Activated CD4-positive, alpha-beta memory T cell treated with anti-CD3 and anti-CD28 coated beads for 36 hours (primary cell): ENCODE measurements around the gene GPD2. TPM values are rescaled to one million over a fixed set of nuclear protein-coding genes. Genes with fewer than 3 reads are reported as not detected.

Source experiments
- CTCF ChIA-PET: fragments of 350-600 bp; sonication (Branson Sonifier 250); formaldehyde crosslinking; loops from one replicate; lab custom pipeline; 2021; ENCODE audit warnings: antibody characterized with exemption, inconsistent platforms; lab: Charles Lee
- POLR2A ChIA-PET: fragments of 350-600 bp; sonication (Branson Sonifier 250); formaldehyde crosslinking; loops from one replicate; lab custom pipeline; 2021; ENCODE audit warnings: antibody characterized with exemption; lab: Charles Lee
- DNase-seq: peaks from one replicate; pipeline ENCODE4 v3.0.0-alpha.2; 2020
- H3K27ac Mint-ChIP-seq: one replicate; pipeline ENCODE4 v1.8.0; 2021; ENCODE audit warnings: mixed read lengths
- H3K27me3 Mint-ChIP-seq: one replicate; pipeline ENCODE4 v1.8.0; 2021; ENCODE audit warnings: mixed read lengths
- H3K36me3 Mint-ChIP-seq: one replicate; pipeline ENCODE4 v1.8.0; 2021; ENCODE audit warnings: mixed read lengths
- H3K4me1 Mint-ChIP-seq: one replicate; pipeline ENCODE4 v1.8.0; 2021; ENCODE audit warnings: low read depth, mixed read lengths
- H3K4me3 Mint-ChIP-seq: one replicate; pipeline ENCODE4 v1.8.0; 2021; ENCODE audit warnings: mild to moderate bottlenecking, mixed read lengths
- H3K9me3 Mint-ChIP-seq: one replicate; pipeline ENCODE4 v1.8.0; 2021; ENCODE audit warnings: mixed read lengths
- intact Hi-C: fragments of 100-400 bp; cut with micrococcal nuclease; formaldehyde crosslinking; loops from one replicate; pipeline ENCODE4 v1.15.1; 2023
- total RNA-seq, 2 experiments: library from RNA; stranded (reverse); gene quantifications; one replicate each; pipeline ENCODE4 v1.2.3, GENCODE V29; 2021

Gene GPD2
- total RNA-seq, 2 experiments from 2014 or later: 27.3 to 28.6 TPM

DNA sequence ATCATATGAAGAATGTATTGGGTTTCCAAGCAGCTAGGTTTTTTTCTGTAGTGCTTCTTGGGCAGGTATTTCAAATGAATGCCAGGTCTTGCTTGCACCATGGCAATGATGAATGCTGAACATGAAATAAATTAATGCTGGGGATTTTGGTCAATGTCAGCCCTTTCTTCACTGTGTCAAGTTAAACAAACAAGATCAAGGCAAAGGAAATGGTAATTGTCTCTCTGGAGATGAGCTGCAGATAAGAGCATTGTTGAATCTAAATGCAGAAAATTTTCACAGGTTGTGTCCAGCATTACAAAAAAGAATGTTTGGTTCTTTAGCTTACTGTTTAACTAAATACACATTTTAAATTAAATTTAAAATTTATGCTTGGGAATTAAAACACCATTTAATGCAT lies 144.3 kb downstream of the GPD2 start:
- H3K27ac Mint-ChIP-seq: no peak overlapping the region
- peaks cover 4% of the 10 kb centered on the region for H3K36me3 Mint-ChIP-seq
- H3K4me1 Mint-ChIP-seq: peaks cover 8% of the 10 kb centered on the region
- ChIA-PET POLR2A (no interaction called here), CTCF (interaction anchor here (1.2 kb wide), 1 partner anchor 245 kb away, joined by 4 read pairs; no protein-coding TSS in a partner anchor)
- H3K27me3 Mint-ChIP-seq: no peaks in the 10 kb centered on the region
- DNase-seq: no peak
- intact Hi-C loops: no loop called here
- H3K4me3 Mint-ChIP-seq: no peak overlapping the region
- H3K9me3 Mint-ChIP-seq: no peaks in the 10 kb centered on the region

- ChIA-PET POLR2A (no interaction called here), CTCF (interaction anchor here (1.2 kb wide), 1 partner anchor 246 kb away, joined by 4 read pairs; no protein-coding TSS in a partner anchor)
- Mint-ChIP-seq H3K27me3 (no peaks in the 10 kb centered on the region), H3K4me1 (peaks cover 8% of the 10 kb centered on the region), H3K27ac (no peak overlapping the region), H3K9me3 (no peaks in the 10 kb centered on the region), H3K4me3 (no peak overlapping the region), H3K36me3 (peaks cover 4% of the 10 kb centered on the region)
- intact Hi-C loops: no loop called here
- no peak for DNase-seq
Observed at GRCh38 chr2:156581280-156581679, 145.1 kb downstream of the GPD2 start.

DNA sequence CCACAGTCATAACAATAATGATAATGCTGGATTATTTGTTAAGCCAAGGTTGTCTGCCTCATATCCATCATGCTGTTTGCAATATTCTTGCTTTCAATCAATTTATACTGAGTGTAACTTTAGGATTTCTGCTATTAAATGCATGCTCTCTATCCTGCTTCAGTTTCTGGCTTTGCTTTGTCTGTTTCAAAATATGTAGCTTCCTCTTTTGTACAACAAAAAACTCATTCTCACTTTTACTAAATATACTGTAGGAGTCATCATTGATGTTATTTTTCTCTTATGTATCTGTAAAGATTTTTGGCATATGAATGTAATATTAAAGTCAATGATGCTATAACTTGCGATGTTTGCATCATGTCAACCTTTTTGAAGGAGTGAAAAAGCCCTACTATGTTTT lies 149.3 kb downstream of the GPD2 start:
- peaks cover 9% of the 10 kb centered on the region for H3K4me1 Mint-ChIP-seq
- intact Hi-C loops: loop anchor here (5.0 kb wide), 3 partner anchors 148 to 607 kb away; partner anchors contain the start of gene GPD2
- H3K4me3 Mint-ChIP-seq: no peak overlapping the region
- H3K27ac Mint-ChIP-seq: no peak overlapping the region
- H3K36me3 Mint-ChIP-seq: peaks cover 4% of the 10 kb centered on the region
- CTCF ChIA-PET: interaction anchor here (1.6 kb wide), 1 partner anchor 265 kb away, joined by 3 read pairs; no protein-coding TSS in a partner anchor
- POLR2A ChIA-PET: no interaction called here
- DNase-seq: no peak
- no peaks in the 10 kb centered on the region for H3K9me3 Mint-ChIP-seq
- H3K27me3 Mint-ChIP-seq: no peaks in the 10 kb centered on the region

DNA sequence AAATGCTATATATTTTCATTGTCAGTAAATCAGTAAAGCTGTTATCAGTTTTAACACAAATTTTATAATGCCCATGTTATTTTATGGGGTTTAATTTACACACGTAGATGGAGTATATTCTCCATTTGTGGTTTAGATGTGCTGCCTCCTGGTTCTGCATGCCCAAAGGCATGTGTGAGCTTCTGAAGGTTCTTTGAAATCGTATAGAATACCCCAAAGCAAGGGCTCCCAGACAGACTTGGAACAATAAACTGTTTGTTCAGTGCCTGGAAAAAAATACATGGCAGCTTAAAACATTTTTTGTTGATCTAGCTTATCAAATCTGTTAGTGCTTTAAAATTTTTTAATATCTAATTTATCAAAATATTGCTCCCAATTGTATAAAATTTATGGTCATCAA lies 150.4 kb downstream of the GPD2 start:
- H3K9me3 Mint-ChIP-seq: no peaks in the 10 kb centered on the region
- peaks cover 4% of the 10 kb centered on the region for H3K4me1 Mint-ChIP-seq
- POLR2A ChIA-PET: no interaction called here

DNA sequence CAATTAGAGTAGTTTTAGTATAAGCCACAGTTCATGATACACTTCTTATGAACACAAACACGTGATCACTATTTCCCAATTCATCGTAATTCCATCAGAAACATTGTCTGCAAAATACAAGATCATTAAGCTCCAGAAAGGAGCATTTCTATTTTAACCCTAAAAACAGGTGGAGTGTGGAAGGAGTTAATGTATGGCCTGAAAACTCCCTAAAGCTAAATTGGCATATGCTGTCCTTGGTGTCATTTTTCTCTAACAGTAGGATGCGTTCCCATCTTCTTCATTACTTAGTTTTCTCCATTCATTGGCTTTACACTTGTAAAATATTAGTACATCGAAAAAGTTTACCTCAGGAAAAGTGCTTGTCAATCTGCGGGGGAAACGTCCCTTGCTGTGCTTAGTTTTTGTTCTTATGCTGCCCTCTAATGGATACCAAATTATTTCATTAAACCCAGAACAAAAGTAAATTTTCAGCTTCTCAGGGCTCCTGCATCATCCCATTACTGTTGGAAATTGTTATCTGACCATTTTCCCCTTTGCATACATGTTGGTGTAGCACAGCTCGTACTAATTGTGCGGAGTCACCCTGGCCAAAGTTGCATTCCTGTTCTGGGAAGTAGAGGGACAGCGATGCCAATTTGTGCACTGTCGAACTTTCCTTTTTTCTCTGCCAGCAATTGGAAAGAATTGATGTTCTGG lies 153.4 kb downstream of the GPD2 start:
- Mint-ChIP-seq H3K27me3 (no peaks in the 10 kb centered on the region), H3K9me3 (no peaks in the 10 kb centered on the region), H3K4me1 (peaks cover 4% of the 10 kb centered on the region), H3K36me3 (no peaks in the 10 kb centered on the region), H3K27ac (no peak overlapping the region), H3K4me3 (no peak overlapping the region)
- intact Hi-C loops: loop anchor here (1.0 to 10.0 kb wide), 7 partner anchors 152 to 1211 kb away; partner anchors contain the start of gene GPD2
- ChIA-PET POLR2A (interaction anchor here (1.2 kb wide), 1 partner anchor 189 kb away, joined by 3 read pairs; no protein-coding TSS in a partner anchor), CTCF (interaction anchor here (0.6 to 5.2 kb wide), 24 partner anchors 29 to 1212 kb away, joined by 3 to 62 read pairs (median 4); partner anchors contain the start of gene NR4A2)
- DNase-seq: peak; percentile 10

More for the DNA sequence above, 150.4 kb downstream of the GPD2 start:
- DNase-seq: no peak
- no peaks in the 10 kb centered on the region for H3K27me3 Mint-ChIP-seq
- intact Hi-C loops: loop anchor here (5.0 kb wide), 3 partner anchors 149 to 606 kb away; partner anchors contain the start of gene GPD2
- H3K4me3 Mint-ChIP-seq: no peak overlapping the region
- H3K27ac Mint-ChIP-seq: no peak overlapping the region
- peaks cover 4% of the 10 kb centered on the region for H3K36me3 Mint-ChIP-seq
- CTCF ChIA-PET: interaction anchor here (1.1 to 5.2 kb wide), 2 partner anchors 9 to 252 kb away, joined by 6 to 62 read pairs; partner anchors contain the start of gene NR4A2

DNA sequence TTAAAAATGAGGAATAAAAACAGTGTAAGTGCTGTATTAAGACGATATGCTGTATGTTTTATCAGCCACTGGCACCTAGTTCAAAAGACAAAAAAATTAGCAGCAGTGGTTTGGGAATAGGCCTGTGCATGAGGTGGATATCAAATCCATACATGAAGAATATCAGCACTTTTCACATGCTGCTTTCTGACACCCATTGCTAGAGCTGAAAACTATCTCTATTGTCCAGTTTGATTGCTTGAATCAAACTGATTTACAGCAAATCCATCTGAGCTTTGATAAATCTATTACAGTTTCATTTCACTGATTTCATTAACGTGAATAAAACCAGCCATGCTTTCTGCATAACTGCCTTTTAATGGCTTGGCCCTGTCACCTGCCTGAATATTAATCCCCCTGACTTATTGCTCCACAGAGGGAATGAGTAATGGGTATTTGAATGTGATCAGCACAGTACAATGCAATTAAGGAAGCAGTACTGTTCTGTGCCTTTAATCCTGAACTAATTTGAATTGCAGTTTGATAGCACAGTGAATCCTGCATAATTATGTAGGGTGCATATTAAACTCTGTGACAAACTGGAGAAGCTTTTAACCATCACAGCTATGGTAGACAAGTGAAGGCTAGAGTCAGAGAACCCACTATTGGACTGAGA lies 154.0 kb downstream of the GPD2 start:
- H3K4me3 Mint-ChIP-seq: no peak overlapping the region
- ChIA-PET POLR2A (interaction anchor here (1.2 kb wide), 1 partner anchor 189 kb away, joined by 3 read pairs; no protein-coding TSS in a partner anchor), CTCF (interaction anchor here (0.6 to 5.2 kb wide), 21 partner anchors 29 to 1213 kb away, joined by 3 to 62 read pairs (median 3); partner anchors contain the start of gene NR4A2)
- peaks cover 4% of the 10 kb centered on the region for H3K4me1 Mint-ChIP-seq
- no peaks in the 10 kb centered on the region for H3K9me3 Mint-ChIP-seq
- H3K36me3 Mint-ChIP-seq: no peaks in the 10 kb centered on the region
- H3K27me3 Mint-ChIP-seq: no peaks in the 10 kb centered on the region
- intact Hi-C loops: loop anchor here (10.0 kb wide), 1 partner anchor 305 kb away; no protein-coding TSS in a partner anchor
- no peak for DNase-seq
- no peak overlapping the region for H3K27ac Mint-ChIP-seq

GRCh38 chr2:156592809-156593593 lies 156.8 kb downstream of the GPD2 start:
- POLR2A ChIA-PET: no interaction called here
- intact Hi-C loops: loop anchor here (10.0 kb wide), 1 partner anchor 302 kb away; no protein-coding TSS in a partner anchor
- Mint-ChIP-seq H3K36me3 (no peaks in the 10 kb centered on the region), H3K27ac (no peak overlapping the region), H3K27me3 (no peaks in the 10 kb centered on the region), H3K4me1 (peaks cover 4% of the 10 kb centered on the region), H3K9me3 (no peaks in the 10 kb centered on the region), H3K4me3 (no peak overlapping the region)
- CTCF ChIA-PET: no interaction called here
- no peak for DNase-seq

GRCh38 chr2:156593594-156593921 lies 157.4 kb downstream of the GPD2 start:
- POLR2A ChIA-PET: no interaction called here
- no peak for DNase-seq
- Mint-ChIP-seq H3K4me3 (no peak overlapping the region), H3K9me3 (no peaks in the 10 kb centered on the region), H3K36me3 (no peaks in the 10 kb centered on the region), H3K27me3 (no peaks in the 10 kb centered on the region), H3K27ac (no peak overlapping the region), H3K4me1 (peaks cover 4% of the 10 kb centered on the region)
- CTCF ChIA-PET: no interaction called here
- intact Hi-C loops: loop anchor here (10.0 kb wide), 1 partner anchor 301 kb away; no protein-coding TSS in a partner anchor

- Mint-ChIP-seq H3K4me3 (no peak overlapping the region), H3K4me1 (no peaks in the 10 kb centered on the region), H3K36me3 (no peaks in the 10 kb centered on the region), H3K27me3 (peaks cover 2% of the 10 kb centered on the region), H3K27ac (no peak overlapping the region), H3K9me3 (no peaks in the 10 kb centered on the region)
- ChIA-PET CTCF (interaction anchor here (0.7 kb wide), 1 partner anchor 8 kb away, joined by 3 read pairs; no protein-coding TSS in a partner anchor), POLR2A (no interaction called here)
- no peak for DNase-seq
- intact Hi-C loops: loop anchor here (10.0 kb wide), 1 partner anchor 296 kb away; no protein-coding TSS in a partner anchor
Observed at GRCh38 chr2:156598563-156598962, 162.4 kb downstream of the GPD2 start.

DNA sequence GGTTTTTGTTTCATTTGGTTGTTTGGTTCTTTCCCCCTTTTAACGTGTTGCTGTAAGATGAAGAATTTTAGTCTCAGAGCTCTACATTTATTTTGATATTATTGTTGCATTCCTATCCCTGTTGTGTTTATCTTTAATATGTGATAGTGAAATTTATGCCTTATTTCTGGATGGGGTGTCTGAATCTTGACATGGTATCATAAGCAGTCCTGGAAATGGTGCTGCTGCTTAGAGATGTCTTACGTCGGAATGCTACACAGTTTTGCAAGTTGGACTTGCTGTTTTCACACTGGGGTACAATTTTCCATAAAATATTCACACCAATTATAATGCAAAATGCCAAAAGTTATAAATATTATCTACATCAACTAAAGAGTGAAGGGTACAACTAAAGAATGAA lies 164.0 kb downstream of the GPD2 start:
- ChIA-PET POLR2A (no interaction called here), CTCF (no interaction called here)
- Mint-ChIP-seq H3K36me3 (no peaks in the 10 kb centered on the region), H3K27ac (no peak overlapping the region), H3K4me1 (no peaks in the 10 kb centered on the region), H3K9me3 (no peaks in the 10 kb centered on the region), H3K4me3 (no peak overlapping the region), H3K27me3 (peaks cover 2% of the 10 kb centered on the region)
- intact Hi-C loops: no loop called here
- no peak for DNase-seq

GRCh38 chr2:156601855-156602551 lies 165.8 kb downstream of the GPD2 start:
- Mint-ChIP-seq H3K27me3 (peaks cover 2% of the 10 kb centered on the region), H3K27ac (no peak overlapping the region), H3K36me3 (no peaks in the 10 kb centered on the region), H3K4me3 (no peak overlapping the region), H3K9me3 (no peaks in the 10 kb centered on the region), H3K4me1 (no peaks in the 10 kb centered on the region)
- intact Hi-C loops: no loop called here
- ChIA-PET CTCF (no interaction called here), POLR2A (no interaction called here)
- no peak for DNase-seq
